Heart right ventricle (tissue), 16 donors: Measurements from ENCODE around the gene CORO1C. TPM values are rescaled to one million over a fixed set of nuclear protein-coding genes. Genes with fewer than 3 reads are reported as not detected.

Experiments used
- ATAC-seq, 8 donors: fragments of 200-7000 bp; cut with Tn5 transposase; one replicate each; pipeline ENCODE4 v1.9.1; 2020; ENCODE audit warnings: mild to moderate bottlenecking in 8 of 8, moderate library complexity in 8 of 8, moderate number of reproducible peaks in 1 of 8
- DNase-seq, 2 donors: peaks; one replicate each; pipeline ENCODE4 v3.0.0-alpha.2; 2020
- H3K27ac ChIP-seq, 10 donors: fragments of 200-600 bp; sonication (generic) in 2 of 10; one replicate each; pipeline versions ENCODE4 v1.5.0 to v1.8.0; 2020 to 2022; ENCODE audit warnings: mild to moderate bottlenecking in 3 of 10
- H3K27me3 ChIP-seq, 7 donors: fragments of 200-600 bp; one replicate each; pipeline ENCODE4 v1.8.0; 2021 to 2022; ENCODE audit warnings: mild to moderate bottlenecking in 2 of 7
- H3K36me3 ChIP-seq, 9 donors: fragments of 200-600 bp; sonication (generic) in 1 of 9; one replicate each; pipeline versions ENCODE4 v1.5.0 to v1.8.0; 2020 to 2022; ENCODE audit warnings: mild to moderate bottlenecking in 2 of 9
- H3K4me1 ChIP-seq, 9 donors: fragments of 200-600 bp; sonication (generic) in 1 of 9; one replicate each; pipeline versions ENCODE4 v1.5.0 to v1.8.0; 2020 to 2022; ENCODE audit warnings: mild to moderate bottlenecking in 4 of 9
- H3K4me3 ChIP-seq, 10 donors: fragments of 200-600 bp; sonication (generic) in 2 of 10; one replicate each; pipeline versions ENCODE4 v1.5.0 to v1.8.0; 2020 to 2022; ENCODE audit warnings: mild to moderate bottlenecking in 7 of 10, moderate library complexity in 2 of 10
- H3K9me3 ChIP-seq, 11 donors: fragments of 200-600 bp in 10 of 11; sonication (generic) in 2 of 11; one replicate each; pipeline versions ENCODE4 v1.5.0 to v1.8.0; 2013 to 2022; ENCODE audit warnings: mild to moderate bottlenecking in 2 of 11, control low read depth in 1 of 11, moderate library complexity in 1 of 11
- CTCF ChIP-seq, 9 donors: fragments of 200-600 bp; sonication (generic) in 2 of 9; IDR thresholded peaks; one replicate each; pipeline versions ENCODE4 v1.5.0 to v1.8.0; 2021 to 2022; ENCODE audit warnings: antibody characterized with exemption in 9 of 9, mild to moderate bottlenecking in 5 of 9, moderate library complexity in 1 of 9
- WGBS, 2 donors: extraction: QIAGEN DNeasy Blood & Tissue Kit; methylation state at CpG; one replicate each; pipeline ENCODE4 v1.1.7; 2013; ENCODE audit warnings: inconsistent platforms in 1 of 2; 5-methylcytosine and 5-hydroxymethylcytosine counted together
- intact Hi-C, 10 donors: fragments of 100-400 bp; cut with DNase I; formaldehyde crosslinking; loops; one replicate each; pipeline versions ENCODE4 v1.11.1 to v1.14.2; 2022
- polyA plus RNA-seq, 2 donors: library from polyadenylated mRNA; stranded (reverse); fragments of 200-250 nt; gene quantifications; one replicate each; pipeline ENCODE4 v1.2.3, GENCODE V29; 2013
- total RNA-seq, 10 donors: library from RNA; stranded (reverse); fragmentation: NEBNext Ultra II Directional in 3 of 10; extraction: Animal tissue kit (Norgen Biotek cat#: 25700) in 3 of 10; gene quantifications; one replicate each; pipeline versions ENCODE4 v1.2.1 to v1.2.4, GENCODE V29; 2021 to 2023
- donor health status: Arrhythmogenic right ventricular cardiomyopathy.
- donor health status: ischemic (EF 13 %, LVEDD 7.1; RV severe dilation, severe dysfunction).
- donor health status: healthy with polysubstance abuse.
- donor health status: DM: no; HTN: yes; CAD: no.
- donor health status: DM: no; HTN: no; CAD: no.
- donor health status: ischemic (EF 25% LVEDD 6.9; RV normal size, moderate dysfunction).
- donor health status: ischemic (EF 25% LVEDD 5.7; RV mildly dilated, moderate dysfunction).
- donor health status: healthy.
- donor health status: DM: yes; HTN: yes; CAD: no.
- donor health status: Ischemic cardiomyopathy.
- donor health status: ischemic (EF 35%, LVEDD 5.7; RV mildly dilated, moderate dysfunction).
- donor health status: nonischemic (EF 11% LVEDD 7.7; RV severe dilation, severe dysfunction).
- donor health status: DM: yes; HTN: yes; CAD: no.
- donor health status: PGD.
- donor health status: ischemic (EF 29% LVEDD 5.4; RV normal size, mild dysfunction).
- donor health status: nonischemic (EF 23%, LVEDD 6.1; RV moderate dilation, normal function).

The CORO1C gene
- total and polyA plus RNA-seq, 12 donors, result 25.5 to 88.6 (median 58.2) TPM

DNA sequence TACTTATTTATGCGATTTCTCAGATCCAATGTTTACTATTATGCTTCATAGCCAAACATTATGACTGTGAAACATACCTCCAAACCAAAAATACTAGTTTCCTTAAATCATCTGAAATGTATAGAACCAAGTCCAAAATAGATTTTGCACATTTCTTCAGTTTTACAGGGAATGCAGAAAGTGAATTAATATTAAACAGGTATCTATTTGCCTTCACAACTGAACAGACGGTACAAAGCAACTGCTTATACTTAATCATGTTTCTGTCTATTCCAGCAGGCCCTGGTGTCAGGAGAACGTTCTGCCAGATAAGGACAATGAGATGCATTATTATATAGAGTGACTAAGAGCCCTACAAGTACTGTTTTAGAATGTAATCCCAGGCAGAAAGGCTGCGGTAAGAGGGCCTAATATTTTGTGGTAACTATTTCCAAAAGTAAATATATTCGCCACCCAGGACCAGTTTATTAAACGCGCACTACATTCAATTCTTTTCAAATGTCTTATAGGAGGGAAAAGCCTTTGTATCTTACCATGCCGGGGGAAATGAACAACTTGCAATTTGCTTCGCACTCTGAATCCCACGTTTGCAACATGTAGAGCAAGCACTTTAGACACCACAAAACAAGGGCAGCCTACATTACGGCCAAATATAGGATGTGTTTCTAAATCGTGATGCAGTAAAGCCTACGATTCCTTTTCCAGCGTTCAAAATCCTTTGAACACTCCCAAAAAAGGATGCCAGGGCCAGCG is 1.5 kb downstream of the CORO1C start:
- no peaks in the 10 kb centered on the region for H3K36me3 ChIP-seq
- no peak for TF ChIP-seq CTCF (IDR thresholded peaks at IDR 0.05)
- peak overlapping the region; percentile 95 to 99 (median 98) for H3K27ac ChIP-seq
- H3K9me3 ChIP-seq, result no peaks in the 10 kb centered on the region
- no peaks in the 10 kb centered on the region for H3K27me3 ChIP-seq
- no peak for DNase-seq
- peak overlapping the region; percentile 76 to 98 (median 91) for H3K4me3 ChIP-seq
- H3K4me1 ChIP-seq, result peaks cover 0 to 73% (median 40%) of the 10 kb centered on the region in 9 donors
- intact Hi-C loops, result loop anchor here (2.0 to 10.0 kb wide), 15 partner anchors 37 to 167 kb away; partner anchors contain the start of genes ISCU (in 2 of the 10), SART3 (in 2 of the 10) and SSH1 (in 2 of the 10)
- ATAC-seq, result no peak
- WGBS, 2 donors, result 5 to 7% methylated on average over 15 of the region's 15 CpGs

DNA sequence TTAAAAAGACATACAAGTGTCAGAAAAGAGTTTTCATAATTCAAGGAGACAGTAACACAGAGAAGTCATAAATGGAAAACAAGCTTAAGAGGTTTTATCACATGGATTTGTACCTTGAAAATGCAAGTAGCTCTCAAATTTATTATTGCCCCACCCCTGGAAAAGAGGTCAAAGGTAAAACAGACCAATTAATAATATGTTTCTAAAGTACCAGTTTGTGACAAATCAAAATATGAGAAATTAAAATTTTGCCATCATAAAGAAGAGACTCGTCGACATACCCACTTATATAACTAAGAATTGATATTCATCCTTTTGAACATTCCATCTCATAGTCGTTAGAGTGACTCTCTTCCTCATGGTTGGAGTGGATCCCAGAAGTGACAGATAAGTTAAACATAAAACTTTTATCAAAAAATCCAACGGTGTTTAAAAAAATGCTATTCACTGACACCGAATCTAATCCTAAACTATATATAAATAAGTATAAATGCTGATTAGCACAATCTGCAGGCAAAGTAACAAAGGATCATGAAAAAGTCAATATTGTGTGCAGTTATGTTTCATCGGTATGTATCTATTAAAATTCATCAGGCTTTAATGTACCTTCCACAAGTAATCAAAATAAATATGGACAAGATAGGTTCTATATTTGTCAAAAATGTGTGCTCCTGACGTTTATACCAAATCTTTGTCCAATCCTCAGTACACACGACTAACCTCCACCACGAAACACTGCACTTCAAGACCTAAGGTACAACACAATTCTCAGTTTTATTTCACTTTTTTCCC is 2.3 kb downstream of the CORO1C start:
- Histone ChIP-seq H3K4me1 (peaks cover under 1 to 76% (median 46%) of the 10 kb centered on the region in 9 donors), H3K36me3 (no peaks in the 10 kb centered on the region), H3K27ac (peak overlapping the region in 9 of 10 donors; percentile 6 to 99 (median 96)), H3K4me3 (peak overlapping the region; percentile 76 to 98 (median 91)), H3K27me3 (no peaks in the 10 kb centered on the region), H3K9me3 (no peaks in the 10 kb centered on the region)
- intact Hi-C loops, result loop anchor here in 3 of 10 donors (5.0 to 10.0 kb wide), 3 partner anchors 54 to 123 kb away; no protein-coding TSS in a partner anchor
- DNase-seq, result no peak
- ATAC-seq, result no peak
- TF ChIP-seq CTCF (IDR thresholded peaks at IDR 0.05), result no peak
- WGBS, 2 donors, result 25 to 31% methylated on average over 9 of the region's 9 CpGs

GRCh38 chr12:108727868-108728735 is 3.2 kb downstream of the CORO1C start:
- no peak for ATAC-seq
- peaks cover 5 to 82% (median 55%) of the 10 kb centered on the region in 9 donors for H3K4me1 ChIP-seq
- 69 to 70% methylated on average over 7 of the region's 7 CpGs for WGBS, 2 donors
- intact Hi-C loops, result loop anchor here in 3 of 10 donors (5.0 to 10.0 kb wide), 3 partner anchors 53 to 124 kb away; no protein-coding TSS in a partner anchor
- no peak for DNase-seq
- no peaks in the 10 kb centered on the region for H3K36me3 ChIP-seq
- H3K4me3 ChIP-seq, result peak overlapping the region in 4 of 10 donors; percentile 90 to 98 (median 92)
- no peak for TF ChIP-seq CTCF (IDR thresholded peaks at IDR 0.05)
- H3K27me3 ChIP-seq, result no peaks in the 10 kb centered on the region
- H3K27ac ChIP-seq, result peak overlapping the region in 5 of 10 donors; percentile 95 to 99 (median 98)
- no peaks in the 10 kb centered on the region for H3K9me3 ChIP-seq
